ENCODE results near the gene TM9SF3.

The TM9SF3 gene

GRCh38 chr10:96511044-96511945 lies 75.5 kb downstream of the TM9SF3 start:
- DNase-seq (ENCODE audit: low read depth in 2 of 2), result no peak

- no peak for DNase-seq (ENCODE audit: low read depth in 2 of 2)
Observed at GRCh38 chr10:96509017-96509641, 77.7 kb downstream of the TM9SF3 start.

GRCh38 chr10:96507044-96507443 lies 79.8 kb downstream of the TM9SF3 start:
- DNase-seq (ENCODE audit: low read depth in 2 of 2), result no peak

GRCh38 chr10:96505150-96506136 lies 81.4 kb downstream of the TM9SF3 start:
- no peak for DNase-seq (ENCODE audit: low read depth in 2 of 2)

- no peak for DNase-seq (ENCODE audit: low read depth in 2 of 2)
Observed at GRCh38 chr10:96502561-96503282, 84.1 kb downstream of the TM9SF3 start.

GRCh38 chr10:96501985-96502384 lies 84.8 kb downstream of the TM9SF3 start:
- no peak for DNase-seq (ENCODE audit: low read depth in 2 of 2)

GRCh38 chr10:96500519-96500918 lies 86.3 kb downstream of the TM9SF3 start:
- no peak for DNase-seq (ENCODE audit: low read depth in 2 of 2)

- DNase-seq (ENCODE audit: low read depth in 2 of 2), result no peak
Observed at GRCh38 chr10:96500050-96500449, 86.8 kb downstream of the TM9SF3 start.

GRCh38 chr10:96497391-96497790 lies 89.4 kb downstream of the TM9SF3 start:
- DNase-seq (ENCODE audit: low read depth in 2 of 2), result no peak

- DNase-seq (ENCODE audit: low read depth in 2 of 2), result no peak
Observed at GRCh38 chr10:96496281-96496925, 90.4 kb downstream of the TM9SF3 start.

GRCh38 chr10:96495544-96495943 lies 91.3 kb downstream of the TM9SF3 start:
- no peak for DNase-seq (ENCODE audit: low read depth in 2 of 2)

GRCh38 chr10:96494694-96495093 lies 92.1 kb downstream of the TM9SF3 start:
- DNase-seq (ENCODE audit: low read depth in 2 of 2), result no peak

- no peak for DNase-seq (ENCODE audit: low read depth in 2 of 2)
Observed at GRCh38 chr10:96493871-96494525, 92.8 kb downstream of the TM9SF3 start.

GRCh38 chr10:96493254-96493653 lies 93.6 kb downstream of the TM9SF3 start:
- DNase-seq (ENCODE audit: low read depth in 2 of 2), result no peak

- DNase-seq (ENCODE audit: low read depth in 2 of 2), result no peak
Observed at GRCh38 chr10:96491303-96491702, 95.5 kb downstream of the TM9SF3 start.

- no peak for DNase-seq (ENCODE audit: low read depth in 2 of 2)
Observed at GRCh38 chr10:96488161-96488935, 98.5 kb downstream of the TM9SF3 start.

GRCh38 chr10:96482815-96483588 lies 103.8 kb downstream of the TM9SF3 start:
- no peak for DNase-seq (ENCODE audit: low read depth in 2 of 2)

GRCh38 chr10:96478355-96478754 lies 108.5 kb downstream of the TM9SF3 start:
- DNase-seq (ENCODE audit: low read depth in 2 of 2), result no peak

GRCh38 chr10:96473866-96474265 lies 112.9 kb downstream of the TM9SF3 start:
- DNase-seq (ENCODE audit: low read depth in 2 of 2), result no peak

Measured in stimulated activated CD4-positive, alpha-beta T cell treated with anti-CD3 and anti-CD28 coated beads, Interleukin-4, amount 100 ng/mL, for 48 hours (primary cell).